Stimulated activated naive CD8-positive, alpha-beta T cell treated with anti-CD3 and anti-CD28 coated beads, Interleukin-15, Interleukin-2, amounts not matched to agents 100 ng/mL and 50 ng/mL, for 24 hours (primary cell): ENCODE measurements around the gene FBXW11.

Source experiments
- H3K27ac Mint-ChIP-seq: one replicate; pipeline ENCODE4 v1.8.0; 2021; ENCODE audit warnings: mild to moderate bottlenecking, mixed read lengths
- H3K27me3 Mint-ChIP-seq: one replicate; pipeline ENCODE4 v1.8.0; 2021; ENCODE audit warnings: mixed read lengths
- H3K36me3 Mint-ChIP-seq: one replicate; pipeline ENCODE4 v1.8.0; 2021; ENCODE audit warnings: low read depth, mixed read lengths
- H3K4me1 Mint-ChIP-seq: one replicate; pipeline ENCODE4 v1.8.0; 2021; ENCODE audit warnings: low read depth, mixed read lengths
- H3K4me3 Mint-ChIP-seq: one replicate; pipeline ENCODE4 v1.8.0; 2021; ENCODE audit warnings: mild to moderate bottlenecking, mixed read lengths
- H3K9me3 Mint-ChIP-seq: one replicate; pipeline ENCODE4 v1.8.0; 2021; ENCODE audit warnings: mixed read lengths

The FBXW11 gene

GRCh38 chr5:172006321-172007174 lies at the start of gene FBXW11:
TSS of gene FBXW11 (minus strand) at chr5:172006638. CDS start at chr5:172006502, 136 bp downstream.
- H3K36me3 Mint-ChIP-seq, result peaks cover 19% of the 10 kb centered on the region
- peak within 1 kb of the TSS; percentile 97 for H3K4me3 Mint-ChIP-seq
- H3K9me3 Mint-ChIP-seq, result no peaks in the 10 kb centered on the region
- no peaks in the 10 kb centered on the region for H3K27me3 Mint-ChIP-seq
- peaks cover 66% of the 10 kb centered on the region for H3K4me1 Mint-ChIP-seq
- H3K27ac Mint-ChIP-seq, result peak within 1 kb of the TSS; percentile 99

GRCh38 chr5:172055996-172056395 lies 49.6 kb upstream of the FBXW11 start:
- no peak overlapping the region for H3K4me3 Mint-ChIP-seq
- H3K4me1 Mint-ChIP-seq, result peaks cover 8% of the 10 kb centered on the region
- no peaks in the 10 kb centered on the region for H3K9me3 Mint-ChIP-seq
- no peaks in the 10 kb centered on the region for H3K27me3 Mint-ChIP-seq
- peaks cover 53% of the 10 kb centered on the region for H3K36me3 Mint-ChIP-seq
- peak overlapping the region; percentile 68 for H3K27ac Mint-ChIP-seq

- Mint-ChIP-seq H3K36me3 (peaks cover 53% of the 10 kb centered on the region), H3K27ac (no peak overlapping the region), H3K4me3 (no peak overlapping the region), H3K9me3 (no peaks in the 10 kb centered on the region), H3K27me3 (no peaks in the 10 kb centered on the region), H3K4me1 (peaks cover 8% of the 10 kb centered on the region)
These were observed 49.0 kb upstream of the FBXW11 start for GRCh38 chr5:172055421-172055820.

- Mint-ChIP-seq H3K9me3 (no peaks in the 10 kb centered on the region), H3K4me3 (no peak overlapping the region), H3K4me1 (peaks cover 7% of the 10 kb centered on the region), H3K27me3 (no peaks in the 10 kb centered on the region), H3K27ac (no peak overlapping the region), H3K36me3 (peaks cover 51% of the 10 kb centered on the region)
These were observed 48.2 kb upstream of the FBXW11 start for GRCh38 chr5:172054611-172055153.

GRCh38 chr5:172052450-172053236 lies 46.2 kb upstream of the FBXW11 start:
- no peak overlapping the region for H3K27ac Mint-ChIP-seq
- H3K4me1 Mint-ChIP-seq, result peaks cover 5% of the 10 kb centered on the region
- peaks cover 59% of the 10 kb centered on the region for H3K36me3 Mint-ChIP-seq
- no peak overlapping the region for H3K4me3 Mint-ChIP-seq
- H3K27me3 Mint-ChIP-seq, result no peaks in the 10 kb centered on the region
- no peaks in the 10 kb centered on the region for H3K9me3 Mint-ChIP-seq

- Mint-ChIP-seq H3K4me3 (no peak overlapping the region), H3K27me3 (no peaks in the 10 kb centered on the region), H3K36me3 (peaks cover 56% of the 10 kb centered on the region), H3K4me1 (peaks cover 11% of the 10 kb centered on the region), H3K27ac (peak overlapping the region; percentile 70), H3K9me3 (no peaks in the 10 kb centered on the region)
These were observed 45.4 kb upstream of the FBXW11 start for GRCh38 chr5:172051643-172052339.

- Mint-ChIP-seq H3K27me3 (no peaks in the 10 kb centered on the region), H3K9me3 (no peaks in the 10 kb centered on the region), H3K27ac (no peak overlapping the region), H3K4me3 (no peak overlapping the region), H3K36me3 (peaks cover 50% of the 10 kb centered on the region), H3K4me1 (peaks cover 11% of the 10 kb centered on the region)
These were observed 43.6 kb upstream of the FBXW11 start for GRCh38 chr5:172050080-172050479.

- Mint-ChIP-seq H3K27me3 (no peaks in the 10 kb centered on the region), H3K4me3 (no peak overlapping the region), H3K4me1 (peaks cover 11% of the 10 kb centered on the region), H3K9me3 (no peaks in the 10 kb centered on the region), H3K27ac (no peak overlapping the region), H3K36me3 (peaks cover 58% of the 10 kb centered on the region)
These were observed 42.9 kb upstream of the FBXW11 start for GRCh38 chr5:172049226-172049796.

- Mint-ChIP-seq H3K4me1 (peaks cover 11% of the 10 kb centered on the region), H3K27me3 (no peaks in the 10 kb centered on the region), H3K27ac (peak overlapping the region; percentile 60), H3K36me3 (peaks cover 65% of the 10 kb centered on the region), H3K9me3 (no peaks in the 10 kb centered on the region), H3K4me3 (no peak overlapping the region)
These were observed 42.2 kb upstream of the FBXW11 start for GRCh38 chr5:172048539-172049101.

- Mint-ChIP-seq H3K4me3 (no peak overlapping the region), H3K36me3 (peaks cover 70% of the 10 kb centered on the region), H3K4me1 (peaks cover 16% of the 10 kb centered on the region), H3K27ac (peak overlapping the region; percentile 60), H3K9me3 (no peaks in the 10 kb centered on the region), H3K27me3 (no peaks in the 10 kb centered on the region)
These were observed 41.7 kb upstream of the FBXW11 start for GRCh38 chr5:172048170-172048422.

GRCh38 chr5:172046593-172046992 lies 40.2 kb upstream of the FBXW11 start:
- Mint-ChIP-seq H3K9me3 (no peaks in the 10 kb centered on the region), H3K36me3 (peaks cover 64% of the 10 kb centered on the region), H3K27me3 (no peaks in the 10 kb centered on the region), H3K4me1 (peaks cover 18% of the 10 kb centered on the region), H3K27ac (peak overlapping the region; percentile 26), H3K4me3 (no peak overlapping the region)

- Mint-ChIP-seq H3K4me3 (no peak overlapping the region), H3K27ac (peak overlapping the region; percentile 23), H3K4me1 (peaks cover 18% of the 10 kb centered on the region), H3K9me3 (no peaks in the 10 kb centered on the region), H3K27me3 (no peaks in the 10 kb centered on the region), H3K36me3 (peaks cover 54% of the 10 kb centered on the region)
These were observed 38.8 kb upstream of the FBXW11 start for GRCh38 chr5:172045315-172045632.

- Mint-ChIP-seq H3K27me3 (no peaks in the 10 kb centered on the region), H3K4me3 (no peak overlapping the region), H3K9me3 (no peaks in the 10 kb centered on the region), H3K4me1 (peaks cover 22% of the 10 kb centered on the region), H3K36me3 (peaks cover 51% of the 10 kb centered on the region), H3K27ac (peak overlapping the region; percentile 23)
These were observed 38.3 kb upstream of the FBXW11 start for GRCh38 chr5:172044631-172045314.

GRCh38 chr5:172043865-172044264 lies 37.4 kb upstream of the FBXW11 start:
- H3K27me3 Mint-ChIP-seq, result no peaks in the 10 kb centered on the region
- H3K36me3 Mint-ChIP-seq, result peaks cover 42% of the 10 kb centered on the region
- no peak overlapping the region for H3K27ac Mint-ChIP-seq
- no peak overlapping the region for H3K4me3 Mint-ChIP-seq
- peaks cover 24% of the 10 kb centered on the region for H3K4me1 Mint-ChIP-seq
- no peaks in the 10 kb centered on the region for H3K9me3 Mint-ChIP-seq
